ENCODE results near the gene MTRR. TPM values are rescaled to one million over a fixed set of nuclear protein-coding genes. Genes with fewer than 3 reads are reported as not detected.

The MTRR gene
- total RNA-seq, 2 donors from 2014 or later: 40.6 to 47.0 TPM

- H3K36me3 ChIP-seq (ENCODE audit: control insufficient read depth, insufficient read depth, low read length): peaks cover 48% of the 10 kb centered on the region
- H3K4me3 ChIP-seq (ENCODE audit: low read length): no peak overlapping the region
- no peak for TF ChIP-seq CTCF (conservative IDR thresholded peaks at IDR 0.05)
- H3K4me3 Mint-ChIP-seq: no peak overlapping the region
- H3K27me3 Mint-ChIP-seq (ENCODE audit: insufficient read depth): no peaks in the 10 kb centered on the region
- no peak overlapping the region for H3K9ac ChIP-seq (ENCODE audit: extremely low read depth, low read length, poor library complexity, severe bottlenecking)
- H3K4me1 Mint-ChIP-seq: peaks cover 13% of the 10 kb centered on the region
- no peak overlapping the region for H3K27ac Mint-ChIP-seq
- peaks cover 7% of the 10 kb centered on the region for H3K4me1 ChIP-seq (ENCODE audit: control insufficient read depth, insufficient read depth, low read length)
- H3K9me3 ChIP-seq (ENCODE audit: control insufficient read depth, low read length): no peaks in the 10 kb centered on the region
- 92 to 96% methylated on average over 2 to 9 of the region's 9 CpGs for WGBS, 2 experiments (ENCODE audit: insufficient coverage in 1 of 2, insufficient read length in 1 of 2)
- DNase-seq: no peak
- peaks cover 27% of the 10 kb centered on the region for H3K36me3 Mint-ChIP-seq (ENCODE audit: low read depth)
- H3K27me3 ChIP-seq (ENCODE audit: control insufficient read depth, insufficient read depth, low read length, poor library complexity, severe bottlenecking): no peaks in the 10 kb centered on the region
- no peak overlapping the region for H3K27ac ChIP-seq (ENCODE audit: low read depth, low read length)
- no peaks in the 10 kb centered on the region for H3K9me3 Mint-ChIP-seq
Observed at GRCh38 chr5:7873216-7873615, 4.3 kb downstream of the MTRR start.

GRCh38 chr5:7874639-7875038 lies 5.7 kb downstream of the MTRR start:
- Mint-ChIP-seq H3K27me3 (ENCODE audit: insufficient read depth) (no peaks in the 10 kb centered on the region), H3K4me1 (peaks cover 10% of the 10 kb centered on the region), H3K27ac (no peak overlapping the region), H3K9me3 (no peaks in the 10 kb centered on the region), H3K4me3 (no peak overlapping the region), H3K36me3 (ENCODE audit: low read depth) (peaks cover 35% of the 10 kb centered on the region)
- H3K27me3 ChIP-seq (ENCODE audit: control insufficient read depth, insufficient read depth, low read length, poor library complexity, severe bottlenecking): no peaks in the 10 kb centered on the region
- peaks cover 60% of the 10 kb centered on the region for H3K36me3 ChIP-seq (ENCODE audit: control insufficient read depth, insufficient read depth, low read length)
- H3K27ac ChIP-seq (ENCODE audit: low read depth, low read length): no peak overlapping the region
- WGBS, 2 experiments (ENCODE audit: insufficient coverage in 1 of 2, insufficient read length in 1 of 2): 100% methylated on average over 1 of the region's 2 CpGs
- H3K4me1 ChIP-seq (ENCODE audit: control insufficient read depth, insufficient read depth, low read length): peaks cover 7% of the 10 kb centered on the region
- no peaks in the 10 kb centered on the region for H3K9me3 ChIP-seq (ENCODE audit: control insufficient read depth, low read length)
- DNase-seq: no peak
- TF ChIP-seq CTCF (conservative IDR thresholded peaks at IDR 0.05): no peak
- no peak overlapping the region for H3K4me3 ChIP-seq (ENCODE audit: low read length)
- H3K9ac ChIP-seq (ENCODE audit: extremely low read depth, low read length, poor library complexity, severe bottlenecking): no peak overlapping the region

GRCh38 chr5:7875151-7875550 lies 6.2 kb downstream of the MTRR start:
- Histone ChIP-seq H3K4me1 (ENCODE audit: control insufficient read depth, insufficient read depth, low read length) (peaks cover 4% of the 10 kb centered on the region), H3K9ac (ENCODE audit: extremely low read depth, low read length, poor library complexity, severe bottlenecking) (no peak overlapping the region), H3K9me3 (ENCODE audit: control insufficient read depth, low read length) (no peaks in the 10 kb centered on the region), H3K4me3 (ENCODE audit: low read length) (no peak overlapping the region), H3K27me3 (ENCODE audit: control insufficient read depth, insufficient read depth, low read length, poor library complexity, severe bottlenecking) (no peaks in the 10 kb centered on the region), H3K36me3 (ENCODE audit: control insufficient read depth, insufficient read depth, low read length) (peaks cover 65% of the 10 kb centered on the region), H3K27ac (ENCODE audit: low read depth, low read length) (no peak overlapping the region)
- no peak for TF ChIP-seq CTCF (conservative IDR thresholded peaks at IDR 0.05)
- H3K27me3 Mint-ChIP-seq (ENCODE audit: insufficient read depth): no peaks in the 10 kb centered on the region
- H3K4me1 Mint-ChIP-seq: peaks cover 6% of the 10 kb centered on the region
- peaks cover 35% of the 10 kb centered on the region for H3K36me3 Mint-ChIP-seq (ENCODE audit: low read depth)
- H3K9me3 Mint-ChIP-seq: no peaks in the 10 kb centered on the region
- H3K27ac Mint-ChIP-seq: no peak overlapping the region
- H3K4me3 Mint-ChIP-seq: no peak overlapping the region
- WGBS, 2 experiments (ENCODE audit: insufficient coverage in 1 of 2, insufficient read length in 1 of 2): 96 to 98% methylated on average over 4 of the region's 4 CpGs
- DNase-seq: no peak

All from endodermal cell (in vitro differentiated cells).